Fibroblast of lung (primary cell): ENCODE results near the gene UACA.

Experiments used
- CTCF ChIP-seq, 2 donors: IDR thresholded peaks in 1 of 2; conservative IDR thresholded peaks in 1 of 2; 1 replicate in 1 of 2; 2 replicates in 1 of 2; pipeline ENCODE4 v1.5.1; 2011 to 2012; ENCODE audit warnings: low read length in 2 of 2, control low read depth in 1 of 2, inconsistent platforms in 1 of 2, low read depth in 1 of 2, mild to moderate bottlenecking in 1 of 2
- EZH2 ChIP-seq: IDR thresholded peaks from 2 replicates; pipeline ENCODE4 v1.5.1; 2012; ENCODE audit warnings: low read length, control low read depth, mild to moderate bottlenecking; ENCODE audit errors: missing control alignments

- TF ChIP-seq CTCF (conservative IDR thresholded peaks at IDR 0.05 in 1 of 2, IDR thresholded peaks at IDR 0.05 in 1 of 2; ENCODE audit: low read depth in 1 of 2, low read length in 2 of 2) (no peak), EZH2 (no peak)
Observed at GRCh38 chr15:70758790-70759462, 4.4 kb downstream of the UACA start.
